GM12892 (cell line): ENCODE measurements around the gene ASB10.

Source experiments
- DNase-seq: peaks from one replicate; pipeline ENCODE4 v3.0.0; 2011; ENCODE audit not compliant: insufficient read length
- FAIRE-seq: peaks from 2 replicates; lab custom pipeline; 2011; peaks lifted over from hg19 to GRCh38; lab: Jason Lieb, UNC
- POLR2A ChIP-seq: IDR thresholded peaks from 2 replicates; pipeline ENCODE4 v1.6.1; 2011; ENCODE audit warnings: low read depth, low read length, control low read depth
- POLR2AphosphoS5 ChIP-seq: IDR thresholded peaks from 2 replicates; pipeline ENCODE4 v1.6.1; 2011; ENCODE audit warnings: low read depth, low read length, control low read depth
- TAF1 ChIP-seq: IDR thresholded peaks from 2 replicates; pipeline ENCODE4 v1.6.1; 2011; ENCODE audit warnings: low read depth, mild to moderate bottlenecking, control low read depth, low read length, borderline replicate concordance

Gene ASB10

GRCh38 chr7:151209588-151209987 is 22.5 kb upstream of the ASB10 start:
- no peak for FAIRE-seq
- TF ChIP-seq POLR2AphosphoS5 (no peak), POLR2A (no peak), TAF1 (no peak)
- no peak for DNase-seq

GRCh38 chr7:151208253-151208862 is 21.3 kb upstream of the ASB10 start:
- FAIRE-seq (no peak), DNase-seq (no peak)
- no peak for TF ChIP-seq POLR2AphosphoS5
- no peak for TF ChIP-seq POLR2A
- TF ChIP-seq TAF1 = no peak

- FAIRE-seq = no peak
- no peak for DNase-seq
- TF ChIP-seq TAF1 (no peak), POLR2A (no peak), POLR2AphosphoS5 (no peak)
These were observed 20.8 kb upstream of the ASB10 start for GRCh38 chr7:151207804-151208203.

GRCh38 chr7:151207315-151207714 is 20.3 kb upstream of the ASB10 start:
- TF ChIP-seq POLR2A (no peak), TAF1 (no peak), POLR2AphosphoS5 (no peak)
- FAIRE-seq (no peak), DNase-seq (no peak)

- TF ChIP-seq POLR2AphosphoS5 (no peak), POLR2A (no peak)
- DNase-seq = no peak
- no peak for FAIRE-seq
These were observed 19.9 kb upstream of the ASB10 start for GRCh38 chr7:151206914-151207313.

GRCh38 chr7:151205730-151206129 is 18.7 kb upstream of the ASB10 start:
- DNase-seq (no peak), FAIRE-seq (no peak)
- TF ChIP-seq TAF1 (no peak), POLR2AphosphoS5 (no peak), POLR2A (no peak)

- FAIRE-seq (no peak), DNase-seq (no peak)
These were observed 17.5 kb upstream of the ASB10 start for GRCh38 chr7:151204383-151205032.

GRCh38 chr7:151202836-151203235 is 15.8 kb upstream of the ASB10 start:
- FAIRE-seq (no peak), DNase-seq (no peak)
- TF ChIP-seq POLR2A (no peak), TAF1 (no peak), POLR2AphosphoS5 (no peak)

More at GRCh38 chr7:151204383-151205032, 17.5 kb upstream of the ASB10 start:
- TF ChIP-seq TAF1 (no peak), POLR2AphosphoS5 (no peak), POLR2A (no peak)

GRCh38 chr7:151201751-151202150 is 14.7 kb upstream of the ASB10 start:
- DNase-seq (no peak), FAIRE-seq (no peak)
- no peak for TF ChIP-seq POLR2A
- TF ChIP-seq TAF1 = no peak
- TF ChIP-seq POLR2AphosphoS5 = no peak

GRCh38 chr7:151201344-151201743 is 14.3 kb upstream of the ASB10 start:
- TF ChIP-seq TAF1 (no peak), POLR2AphosphoS5 (no peak), POLR2A (no peak)
- DNase-seq (no peak), FAIRE-seq (no peak)

GRCh38 chr7:151198945-151199848 is 12.1 kb upstream of the ASB10 start:
- no peak for TF ChIP-seq TAF1
- TF ChIP-seq POLR2A = no peak
- TF ChIP-seq POLR2AphosphoS5 = no peak
- FAIRE-seq (no peak), DNase-seq (no peak)

GRCh38 chr7:151197932-151198331 is 10.9 kb upstream of the ASB10 start:
- no peak for FAIRE-seq

More at GRCh38 chr7:151197932-151198331, 10.9 kb upstream of the ASB10 start:
- no peak for DNase-seq
- TF ChIP-seq POLR2AphosphoS5 (no peak), POLR2A (no peak), TAF1 (no peak)
